SK-N-SH (cell line): ENCODE data around the gene STARD13. TPM values are rescaled to one million over a fixed set of nuclear protein-coding genes. Genes with fewer than 3 reads are reported as not detected.

ENCODE experiments used
- CTCF ChIA-PET: fragments of 300-600, 350-600 bp; formaldehyde crosslinking; extraction: SDS; loops from one replicate; lab custom pipeline; 2021; lab: Yijun Ruan, JAX
- POLR2A ChIA-PET: fragments of 350-600 bp; sonication (Branson Sonifier 250); formaldehyde crosslinking; extraction: SDS; loops from one replicate; lab custom pipeline; 2020; ENCODE audit warnings: antibody characterized with exemption, inconsistent platforms; lab: Yijun Ruan, JAX
- DNase-seq: peaks from one replicate; pipeline ENCODE4 v3.0.0; 2012
- H2AFZ ChIP-seq: fragments of 200-600 bp; sonication (generic); 2 replicates; pipeline ENCODE4 v1.8.1; 2016; ENCODE audit warnings: antibody characterized with exemption, mild to moderate bottlenecking, low read depth
- H3F3A ChIP-seq: fragments of 200-600 bp; sonication (generic); replicated peaks from 2 replicates; pipeline ENCODE3; 2016; ENCODE audit warnings: antibody characterized with exemption, mild to moderate bottlenecking; ENCODE audit not compliant: insufficient read depth
- H3K27ac ChIP-seq, 2 experiments: fragments of 200-500 bp in 1 of 2; fragments of 200-600 bp in 1 of 2; sonication (Bioruptor generic) in 1 of 2; sonication (generic), shearing (Covaris generic) in 1 of 2; 2 replicates each; pipeline versions ENCODE4 v1.5.1 to v1.6.1; 2014 to 2016; ENCODE audit warnings: low read depth in 2 of 2, inconsistent platforms in 1 of 2, low read length in 1 of 2, mild to moderate bottlenecking in 1 of 2, mixed read lengths in 1 of 2
- H3K27me3 ChIP-seq: fragments of 200-600 bp; sonication (generic), shearing (Covaris generic); 2 replicates; pipeline ENCODE4 v1.6.1; 2016; ENCODE audit warnings: mixed run types; ENCODE audit not compliant: insufficient read depth
- H3K36me3 ChIP-seq, 2 experiments: fragments of 200-500 bp in 1 of 2; fragments of 200-600 bp in 1 of 2; sonication (Bioruptor generic) in 1 of 2; sonication (generic) in 1 of 2; replicated peaks in 1 of 2; 2 replicates each; pipeline versions ENCODE3 to v1.5.1; 2014 to 2016; ENCODE audit warnings: low read length in 1 of 2, mild to moderate bottlenecking in 1 of 2; ENCODE audit not compliant: insufficient read depth in 2 of 2, control insufficient read depth in 1 of 2
- H3K4me1 ChIP-seq, 2 experiments: fragments of 200-500 bp in 1 of 2; fragments of 200-600 bp in 1 of 2; sonication (Bioruptor generic) in 1 of 2; sonication (generic), shearing (Covaris generic) in 1 of 2; 2 replicates each; pipeline versions ENCODE4 v1.5.1 to v1.6.1; 2014 to 2016; ENCODE audit warnings: low read depth in 1 of 2, low read length in 1 of 2, mixed run types in 1 of 2; ENCODE audit not compliant: insufficient read depth in 2 of 2, control insufficient read depth in 1 of 2
- H3K4me2 ChIP-seq: fragments of 200-600 bp; sonication (generic), shearing (Covaris generic); 2 replicates; pipeline ENCODE4 v1.6.1; 2017; ENCODE audit warnings: mixed run types
- H3K4me3 ChIP-seq, 2 experiments: fragments of 200-500 bp in 1 of 2; fragments of 200-600 bp in 1 of 2; sonication (Bioruptor generic) in 1 of 2; sonication (generic), shearing (Covaris generic) in 1 of 2; 2 replicates each; pipeline versions ENCODE4 v1.5.1 to v1.8.1; 2014 to 2016; ENCODE audit warnings: low read depth in 2 of 2, inconsistent platforms in 1 of 2, low read length in 1 of 2, mild to moderate bottlenecking in 1 of 2, mixed read lengths in 1 of 2, moderate library complexity in 1 of 2
- H3K79me2 ChIP-seq: fragments of 200-600 bp; sonication (generic); 2 replicates; pipeline ENCODE4 v1.8.1; 2017; ENCODE audit warnings: mild to moderate bottlenecking; ENCODE audit not compliant: insufficient read depth
- H3K9ac ChIP-seq: fragments of 200-600 bp; sonication (generic); 2 replicates; pipeline ENCODE4 v1.6.1; 2017; ENCODE audit warnings: mixed run types
- H3K9me2 ChIP-seq: fragments of 200-600 bp; sonication (generic); 2 replicates; pipeline ENCODE4 v1.6.1; 2017; ENCODE audit warnings: mixed run types
- H3K9me3 ChIP-seq: fragments of 200-600 bp; sonication (generic); 2 replicates; pipeline ENCODE4 v1.6.1; 2017; ENCODE audit warnings: mixed run types, mild to moderate bottlenecking, moderate library complexity
- H4K20me1 ChIP-seq: fragments of 200-600 bp; sonication (generic); 2 replicates; pipeline ENCODE4 v1.6.1; 2017; ENCODE audit warnings: mild to moderate bottlenecking, mixed run types; ENCODE audit not compliant: insufficient read depth
- EP300 ChIP-seq, 2 experiments: IDR thresholded peaks; 2 replicates each; pipeline versions ENCODE4 v1.4.0 to v1.6.1; 2012; ENCODE audit warnings: borderline replicate concordance in 1 of 2, low read depth in 1 of 2, low read length in 1 of 2
- FOSL2 ChIP-seq: IDR thresholded peaks from 2 replicates; pipeline ENCODE4 v1.4.0; 2012; ENCODE audit warnings: low read depth, mild to moderate bottlenecking, moderate library complexity, borderline replicate concordance
- FOXJ3 ChIP-seq: sonication (generic); formaldehyde crosslinking; IDR thresholded peaks from 2 replicates; pipeline ENCODE4 v1.5.1; 2020; ENCODE audit warnings: mild to moderate bottlenecking, missing genetic modification reagents
- FOXM1 ChIP-seq: IDR thresholded peaks from 2 replicates; pipeline ENCODE4 v1.4.0; 2012; ENCODE audit warnings: low read depth, mild to moderate bottlenecking
- GABPA ChIP-seq: IDR thresholded peaks from 2 replicates; pipeline ENCODE4 v1.4.0; 2012; ENCODE audit warnings: low read depth, mild to moderate bottlenecking
- GATA2 ChIP-seq: sonication (generic); formaldehyde crosslinking; IDR thresholded peaks from 2 replicates; pipeline ENCODE4 v1.5.0; 2020; ENCODE audit warnings: mild to moderate bottlenecking, missing genetic modification reagents
- JUND ChIP-seq: IDR thresholded peaks from 2 replicates; pipeline ENCODE4 v1.4.0; 2012
- MXI1 ChIP-seq: IDR thresholded peaks from 2 replicates; pipeline ENCODE4 v1.6.1; 2012; ENCODE audit warnings: mild to moderate bottlenecking, low read depth, low read length, improper control_type of control experiment
- NRF1 ChIP-seq: IDR thresholded peaks from 2 replicates; pipeline ENCODE4 v1.6.1; 2012; ENCODE audit warnings: low read depth, mild to moderate bottlenecking, low read length
- POLR2AphosphoS5 ChIP-seq: IDR thresholded peaks from 2 replicates; pipeline ENCODE4 v1.6.1; 2012; ENCODE audit warnings: low read depth, low read length
- RAD21 ChIP-seq: IDR thresholded peaks from 2 replicates; pipeline ENCODE4 v1.6.1; 2012; ENCODE audit warnings: mild to moderate bottlenecking, low read length
- RCOR1 ChIP-seq: fragments of 150-350 bp; IDR thresholded peaks from 2 replicates; pipeline ENCODE4 v1.6.1; 2017; ENCODE audit warnings: antibody characterized with exemption, low read length
- RFX5 ChIP-seq: IDR thresholded peaks from 2 replicates; pipeline ENCODE4 v1.6.1; 2012; ENCODE audit warnings: mild to moderate bottlenecking, improper control_type of control experiment, low read length
- RXRA ChIP-seq: IDR thresholded peaks from 2 replicates; pipeline ENCODE4 v1.4.0; 2012; ENCODE audit warnings: low read depth, mild to moderate bottlenecking, borderline replicate concordance
- SIN3A ChIP-seq: IDR thresholded peaks from 2 replicates; pipeline ENCODE4 v1.6.1; 2012; ENCODE audit warnings: low read depth, mild to moderate bottlenecking, low read length, moderate library complexity, borderline replicate concordance
- TCF12 ChIP-seq: IDR thresholded peaks from 2 replicates; pipeline ENCODE4 v1.4.0; 2012
- TEAD4 ChIP-seq: IDR thresholded peaks from 2 replicates; pipeline ENCODE4 v1.4.0; 2012; ENCODE audit warnings: mild to moderate bottlenecking, borderline replicate concordance; ENCODE audit not compliant: insufficient read depth
- WGBS: methylation state at CpG from one replicate; pipeline ENCODE4 v1.1.6; 2017; ENCODE audit warnings: low lambda C conversion rate; 5-methylcytosine and 5-hydroxymethylcytosine counted together
- polyA plus RNA-seq, 3 experiments: library from polyadenylated mRNA; depleted of rRNA; stranded (reverse); fragments of >200 nt; gene quantifications; 2 replicates each; pipeline ENCODE4 v1.2.3, GENCODE V29; 2012
- TF ChIP-seq, protein P1 (sequence below): IDR thresholded peaks from 2 replicates; pipeline ENCODE4 v1.4.0; 2012; ENCODE audit warnings: low read depth
- TF ChIP-seq, protein P2 (sequence below): IDR thresholded peaks from 2 replicates; pipeline ENCODE4 v1.4.0; 2012; ENCODE audit warnings: low read depth, borderline replicate concordance
- TF ChIP-seq, protein P3 (sequence below): fragments of 200-600 bp; sonication (generic); IDR thresholded peaks from 2 replicates; pipeline ENCODE4 v1.6.1; 2017; ENCODE audit warnings: antibody characterized with exemption, mild to moderate bottlenecking, moderate library complexity
- TF ChIP-seq, protein P4 (sequence below): IDR thresholded peaks from 2 replicates; pipeline ENCODE4; 2012

Gene STARD13
- polyA plus RNA-seq, 1 of the 3 experiments (the other 2 are of a cell fraction) = 5.7 TPM

DNA sequence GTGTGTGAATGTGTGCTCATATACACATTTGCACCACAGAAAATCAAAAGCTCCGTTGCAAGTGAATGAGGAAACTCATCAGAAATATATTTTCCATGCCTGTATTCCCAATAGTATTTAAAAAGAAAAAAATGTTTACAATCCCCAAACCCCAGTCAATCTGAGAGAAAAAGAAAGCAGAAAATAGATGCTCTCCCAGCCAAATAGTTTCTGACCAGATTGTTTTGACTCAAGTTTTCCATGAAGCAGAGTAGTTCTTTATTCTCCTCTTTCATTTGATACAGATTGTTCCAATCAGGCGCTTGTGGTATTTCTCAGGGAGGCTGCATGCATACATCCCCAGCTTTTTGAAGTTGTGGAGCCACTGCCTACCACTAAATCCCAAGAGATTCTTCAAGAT is 110.6 kb downstream of the STARD13 start:
- WGBS = 81% methylated on average over 2 of the region's 2 CpGs
- H3K4me2 ChIP-seq = no peak overlapping the region
- H3K9me2 ChIP-seq = no peaks in the 10 kb centered on the region
- H3K27ac ChIP-seq = peak overlapping the region in 1 of 2 experiments; percentile 82; a peak in 1 of 4 replicates
- ChIA-PET CTCF (interaction anchor here (1.1 to 1.2 kb wide), 2 partner anchors 28 to 87 kb away, joined by 3 to 6 read pairs; no protein-coding TSS in a partner anchor), POLR2A (no interaction called here)
- H3K4me3 ChIP-seq = no peak overlapping the region
- peaks cover 16 to 64% of the 10 kb centered on the region in 2 experiments; a peak in 3 of 4 replicates for H3K4me1 ChIP-seq
- no peaks in the 10 kb centered on the region for H3K27me3 ChIP-seq
- no peak for DNase-seq
- no peaks in the 10 kb centered on the region for H4K20me1 ChIP-seq
- no peaks in the 10 kb centered on the region for H3K9me3 ChIP-seq
- peaks cover 17% of the 10 kb centered on the region for H3F3A ChIP-seq
- H3K79me2 ChIP-seq = peaks cover 16% of the 10 kb centered on the region
- no peak overlapping the region for H2AFZ ChIP-seq
- TF ChIP-seq RAD21 = no peak
- TF ChIP-seq, protein P1, sequence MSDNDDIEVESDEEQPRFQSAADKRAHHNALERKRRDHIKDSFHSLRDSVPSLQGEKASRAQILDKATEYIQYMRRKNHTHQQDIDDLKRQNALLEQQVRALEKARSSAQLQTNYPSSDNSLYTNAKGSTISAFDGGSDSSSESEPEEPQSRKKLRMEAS = no peak
- TF ChIP-seq POLR2AphosphoS5 = no peak
- TF ChIP-seq FOXJ3 (CRISPR knock-in tag) = no peak
- TF ChIP-seq TEAD4 = no peak
- TF ChIP-seq, protein P2, sequence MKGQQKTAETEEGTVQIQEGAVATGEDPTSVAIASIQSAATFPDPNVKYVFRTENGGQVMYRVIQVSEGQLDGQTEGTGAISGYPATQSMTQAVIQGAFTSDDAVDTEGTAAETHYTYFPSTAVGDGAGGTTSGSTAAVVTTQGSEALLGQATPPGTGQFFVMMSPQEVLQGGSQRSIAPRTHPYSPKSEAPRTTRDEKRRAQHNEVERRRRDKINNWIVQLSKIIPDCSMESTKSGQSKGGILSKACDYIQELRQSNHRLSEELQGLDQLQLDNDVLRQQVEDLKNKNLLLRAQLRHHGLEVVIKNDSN = no peak
- TF ChIP-seq NRF1 = no peak
- no peak for TF ChIP-seq JUND
- no peak for TF ChIP-seq EP300 (IDR thresholded peaks at IDR 0.05; ENCODE audit: borderline replicate concordance in 1 of 2, low read depth in 1 of 2, low read length in 1 of 2)
- no peak for TF ChIP-seq RXRA
- no peak for TF ChIP-seq FOXM1
- TF ChIP-seq GABPA = no peak
- no peak for TF ChIP-seq RFX5
- TF ChIP-seq TCF12 = no peak
- TF ChIP-seq, protein P3, sequence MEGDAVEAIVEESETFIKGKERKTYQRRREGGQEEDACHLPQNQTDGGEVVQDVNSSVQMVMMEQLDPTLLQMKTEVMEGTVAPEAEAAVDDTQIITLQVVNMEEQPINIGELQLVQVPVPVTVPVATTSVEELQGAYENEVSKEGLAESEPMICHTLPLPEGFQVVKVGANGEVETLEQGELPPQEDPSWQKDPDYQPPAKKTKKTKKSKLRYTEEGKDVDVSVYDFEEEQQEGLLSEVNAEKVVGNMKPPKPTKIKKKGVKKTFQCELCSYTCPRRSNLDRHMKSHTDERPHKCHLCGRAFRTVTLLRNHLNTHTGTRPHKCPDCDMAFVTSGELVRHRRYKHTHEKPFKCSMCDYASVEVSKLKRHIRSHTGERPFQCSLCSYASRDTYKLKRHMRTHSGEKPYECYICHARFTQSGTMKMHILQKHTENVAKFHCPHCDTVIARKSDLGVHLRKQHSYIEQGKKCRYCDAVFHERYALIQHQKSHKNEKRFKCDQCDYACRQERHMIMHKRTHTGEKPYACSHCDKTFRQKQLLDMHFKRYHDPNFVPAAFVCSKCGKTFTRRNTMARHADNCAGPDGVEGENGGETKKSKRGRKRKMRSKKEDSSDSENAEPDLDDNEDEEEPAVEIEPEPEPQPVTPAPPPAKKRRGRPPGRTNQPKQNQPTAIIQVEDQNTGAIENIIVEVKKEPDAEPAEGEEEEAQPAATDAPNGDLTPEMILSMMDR = no peak
- no peak for TF ChIP-seq FOSL2
- TF ChIP-seq SIN3A = no peak
- H3K9ac ChIP-seq = no peak overlapping the region
- H3K36me3 ChIP-seq = no peaks in the 10 kb centered on the region

DNA sequence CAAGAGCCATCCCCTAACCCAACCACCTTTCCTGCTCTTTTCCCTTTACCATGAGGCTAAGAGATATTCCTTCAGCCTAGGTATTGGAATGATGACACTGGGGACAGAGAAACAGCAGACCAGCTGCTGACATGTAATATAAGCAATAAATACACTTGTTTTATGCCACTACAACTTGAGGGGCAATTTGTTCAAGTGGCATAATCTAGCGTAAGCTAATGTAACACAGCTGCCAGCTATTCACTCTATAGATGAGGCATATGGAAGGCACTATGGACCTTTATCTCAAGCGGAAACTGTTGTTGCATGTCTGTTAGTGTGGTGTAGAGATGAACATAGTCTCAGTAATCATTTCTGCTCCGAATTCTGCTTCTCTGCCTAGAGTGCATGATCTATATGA is 111.1 kb downstream of the STARD13 start:
- no peaks in the 10 kb centered on the region for H3K9me3 ChIP-seq
- DNase-seq = peak; percentile 39
- peaks cover 13 to 68% of the 10 kb centered on the region in 2 experiments; a peak in 3 of 4 replicates for H3K4me1 ChIP-seq
- no peaks in the 10 kb centered on the region for H3K27me3 ChIP-seq
- 86% methylated on average over 3 of the region's 3 CpGs for WGBS
- H2AFZ ChIP-seq = no peak overlapping the region
- H3K9me2 ChIP-seq = no peaks in the 10 kb centered on the region
- H4K20me1 ChIP-seq = no peaks in the 10 kb centered on the region
- no peak overlapping the region for H3K4me3 ChIP-seq
- peaks cover 16% of the 10 kb centered on the region for H3K79me2 ChIP-seq
- H3K9ac ChIP-seq = no peak overlapping the region
- ChIA-PET POLR2A (no interaction called here), CTCF (interaction anchor here (1.2 kb wide), 1 partner anchor 28 kb away, joined by 6 read pairs; no protein-coding TSS in a partner anchor)
- peak overlapping the region in 1 of 2 experiments; percentile 82; a peak in 2 of 4 replicates for H3K27ac ChIP-seq
- TF ChIP-seq RAD21 = peak; percentile 13; the same call in 1 of the 2 replicates
- TF ChIP-seq FOSL2 = no peak
- TF ChIP-seq MXI1 = no peak
- TF ChIP-seq RCOR1 = 0 out of 2 replicates have a peak, but pooled peaks have one; percentile 32
- peak; percentile 65 for TF ChIP-seq GATA2 (CRISPR knock-in tag)
- TF ChIP-seq, protein P4, sequence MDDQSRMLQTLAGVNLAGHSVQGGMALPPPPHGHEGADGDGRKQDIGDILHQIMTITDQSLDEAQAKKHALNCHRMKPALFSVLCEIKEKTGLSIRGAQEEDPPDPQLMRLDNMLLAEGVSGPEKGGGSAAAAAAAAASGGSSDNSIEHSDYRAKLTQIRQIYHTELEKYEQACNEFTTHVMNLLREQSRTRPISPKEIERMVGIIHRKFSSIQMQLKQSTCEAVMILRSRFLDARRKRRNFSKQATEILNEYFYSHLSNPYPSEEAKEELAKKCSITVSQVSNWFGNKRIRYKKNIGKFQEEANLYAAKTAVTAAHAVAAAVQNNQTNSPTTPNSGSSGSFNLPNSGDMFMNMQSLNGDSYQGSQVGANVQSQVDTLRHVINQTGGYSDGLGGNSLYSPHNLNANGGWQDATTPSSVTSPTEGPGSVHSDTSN = no peak
- TF ChIP-seq JUND = no peak
- TF ChIP-seq EP300 (IDR thresholded peaks at IDR 0.05; ENCODE audit: borderline replicate concordance in 1 of 2, low read depth in 1 of 2, low read length in 1 of 2) = peak in 1 of 2 experiments; percentile 59; a peak in 2 of 4 replicates
- no peak overlapping the region for H3K4me2 ChIP-seq
- no peaks in the 10 kb centered on the region for H3K36me3 ChIP-seq
- H3F3A ChIP-seq = peaks cover 21% of the 10 kb centered on the region
